ENCODE measurements around the gene CBX8. TPM values are rescaled to one million over a fixed set of nuclear protein-coding genes. Genes with fewer than 3 reads are reported as not detected.
A peak's percentile ranks its signal among the peaks of the same experiment; 100 is the strongest.

CBX8 gene
- total and polyA plus RNA-seq, 2 of the 13 experiments (the other 11 are each of a cell fraction or from before 2014, with no cell fraction given), result 0.34 to 12.6 TPM

DNA sequence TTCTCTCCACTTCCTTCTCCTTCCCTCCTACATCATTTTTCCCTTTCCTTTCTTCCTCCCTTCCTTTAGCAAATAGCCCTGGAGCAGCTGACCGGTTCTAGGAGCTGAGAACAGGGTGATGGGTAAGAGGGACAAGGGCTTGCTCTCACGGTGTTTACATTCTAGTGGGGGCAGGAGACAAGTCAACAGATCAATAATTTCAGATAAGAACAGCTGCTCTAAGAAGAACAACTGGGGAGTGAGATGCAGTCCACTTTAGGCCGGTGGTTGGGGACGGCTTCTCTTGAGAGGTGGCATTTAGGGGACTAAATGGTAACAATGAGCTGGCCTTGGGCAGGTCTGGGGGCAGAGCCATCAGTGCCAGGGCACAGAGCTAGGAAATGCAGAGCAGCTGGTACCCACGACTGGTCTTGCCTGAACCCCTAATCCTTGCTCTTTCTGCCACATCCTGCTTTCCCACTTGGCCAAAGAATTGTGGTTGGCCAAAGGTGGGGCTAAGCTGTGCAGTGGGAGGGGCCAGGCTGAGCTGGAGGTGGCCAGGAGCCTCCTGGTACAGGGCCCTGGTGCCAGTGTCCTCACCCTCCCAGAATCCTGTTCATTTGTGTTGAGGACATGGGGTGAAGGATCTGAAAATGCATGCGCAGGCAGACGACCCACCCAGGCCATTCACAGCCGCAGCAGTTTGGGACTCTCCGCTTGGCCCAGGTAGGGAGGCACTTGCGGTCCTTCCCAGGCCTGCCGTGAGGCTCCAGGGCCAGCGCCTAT lies 24.6 kb upstream of the CBX8 start (continued):
- TF ChIP-seq, protein P1, sequence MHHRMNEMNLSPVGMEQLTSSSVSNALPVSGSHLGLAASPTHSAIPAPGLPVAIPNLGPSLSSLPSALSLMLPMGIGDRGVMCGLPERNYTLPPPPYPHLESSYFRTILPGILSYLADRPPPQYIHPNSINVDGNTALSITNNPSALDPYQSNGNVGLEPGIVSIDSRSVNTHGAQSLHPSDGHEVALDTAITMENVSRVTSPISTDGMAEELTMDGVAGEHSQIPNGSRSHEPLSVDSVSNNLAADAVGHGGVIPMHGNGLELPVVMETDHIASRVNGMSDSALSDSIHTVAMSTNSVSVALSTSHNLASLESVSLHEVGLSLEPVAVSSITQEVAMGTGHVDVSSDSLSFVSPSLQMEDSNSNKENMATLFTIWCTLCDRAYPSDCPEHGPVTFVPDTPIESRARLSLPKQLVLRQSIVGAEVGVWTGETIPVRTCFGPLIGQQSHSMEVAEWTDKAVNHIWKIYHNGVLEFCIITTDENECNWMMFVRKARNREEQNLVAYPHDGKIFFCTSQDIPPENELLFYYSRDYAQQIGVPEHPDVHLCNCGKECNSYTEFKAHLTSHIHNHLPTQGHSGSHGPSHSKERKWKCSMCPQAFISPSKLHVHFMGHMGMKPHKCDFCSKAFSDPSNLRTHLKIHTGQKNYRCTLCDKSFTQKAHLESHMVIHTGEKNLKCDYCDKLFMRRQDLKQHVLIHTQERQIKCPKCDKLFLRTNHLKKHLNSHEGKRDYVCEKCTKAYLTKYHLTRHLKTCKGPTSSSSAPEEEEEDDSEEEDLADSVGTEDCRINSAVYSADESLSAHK (CRISPR knock-in tag; IDR thresholded peaks at IDR 0.05; ENCODE audit: borderline replicate concordance), result no peak
- TF ChIP-seq HES4 (CRISPR knock-in tag; IDR thresholded peaks at IDR 0.05; ENCODE audit: borderline replicate concordance) (peak; percentile 72; the same call in 1 of the 2 replicates), SYNCRIP (IDR thresholded peaks at IDR 0.05; ENCODE audit: insufficient read depth, low read depth, low read length) (no peak), ZNF501 (CRISPR knock-in tag; IDR thresholded peaks at IDR 0.05) (no peak), ZBTB7B (CRISPR knock-in tag; IDR thresholded peaks at IDR 0.05) (peak; percentile 96), KAT8 (CRISPR knock-in tag; IDR thresholded peaks at IDR 0.05) (peak; percentile 81), HNRNPH1 (optimal IDR thresholded peaks at IDR 0.05; ENCODE audit: low read depth, low read length) (no peak), ZSCAN12 (CRISPR knock-in tag; IDR thresholded peaks at IDR 0.05) (no peak), BRCA1 (CRISPR knock-in tag; IDR thresholded peaks at IDR 0.05) (no peak), ZNF282 (IDR thresholded peaks at IDR 0.05; ENCODE audit: partially characterized antibody) (no peak), ATF1 (CRISPR knock-in tag; IDR thresholded peaks at IDR 0.05) (no peak), MATR3 (CRISPR knock-in tag; IDR thresholded peaks at IDR 0.05) (no peak), ZNF264 (CRISPR knock-in tag; IDR thresholded peaks at IDR 0.05) (peak; percentile 88), ZNF367 (CRISPR knock-in tag; IDR thresholded peaks at IDR 0.05; ENCODE audit: borderline replicate concordance) (no peak), ADNP (CRISPR knock-in tag; IDR thresholded peaks at IDR 0.05) (no peak), SUZ12 (IDR thresholded peaks at IDR 0.05; ENCODE audit: low read depth, low read length) (no peak), FOXM1 (CRISPR knock-in tag; IDR thresholded peaks at IDR 0.05) (no peak), ZNF225 (CRISPR knock-in tag; IDR thresholded peaks at IDR 0.05) (0 out of 2 replicates have a peak, but pooled peaks have one; percentile 23)
- TF ChIP-seq, protein P2, sequence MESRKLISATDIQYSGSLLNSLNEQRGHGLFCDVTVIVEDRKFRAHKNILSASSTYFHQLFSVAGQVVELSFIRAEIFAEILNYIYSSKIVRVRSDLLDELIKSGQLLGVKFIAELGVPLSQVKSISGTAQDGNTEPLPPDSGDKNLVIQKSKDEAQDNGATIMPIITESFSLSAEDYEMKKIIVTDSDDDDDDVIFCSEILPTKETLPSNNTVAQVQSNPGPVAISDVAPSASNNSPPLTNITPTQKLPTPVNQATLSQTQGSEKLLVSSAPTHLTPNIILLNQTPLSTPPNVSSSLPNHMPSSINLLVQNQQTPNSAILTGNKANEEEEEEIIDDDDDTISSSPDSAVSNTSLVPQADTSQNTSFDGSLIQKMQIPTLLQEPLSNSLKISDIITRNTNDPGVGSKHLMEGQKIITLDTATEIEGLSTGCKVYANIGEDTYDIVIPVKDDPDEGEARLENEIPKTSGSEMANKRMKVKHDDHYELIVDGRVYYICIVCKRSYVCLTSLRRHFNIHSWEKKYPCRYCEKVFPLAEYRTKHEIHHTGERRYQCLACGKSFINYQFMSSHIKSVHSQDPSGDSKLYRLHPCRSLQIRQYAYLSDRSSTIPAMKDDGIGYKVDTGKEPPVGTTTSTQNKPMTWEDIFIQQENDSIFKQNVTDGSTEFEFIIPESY (CRISPR knock-in tag; IDR thresholded peaks at IDR 0.05), result peak; percentile 36; the same call in 1 of the 2 replicates
- TF ChIP-seq, protein P3, sequence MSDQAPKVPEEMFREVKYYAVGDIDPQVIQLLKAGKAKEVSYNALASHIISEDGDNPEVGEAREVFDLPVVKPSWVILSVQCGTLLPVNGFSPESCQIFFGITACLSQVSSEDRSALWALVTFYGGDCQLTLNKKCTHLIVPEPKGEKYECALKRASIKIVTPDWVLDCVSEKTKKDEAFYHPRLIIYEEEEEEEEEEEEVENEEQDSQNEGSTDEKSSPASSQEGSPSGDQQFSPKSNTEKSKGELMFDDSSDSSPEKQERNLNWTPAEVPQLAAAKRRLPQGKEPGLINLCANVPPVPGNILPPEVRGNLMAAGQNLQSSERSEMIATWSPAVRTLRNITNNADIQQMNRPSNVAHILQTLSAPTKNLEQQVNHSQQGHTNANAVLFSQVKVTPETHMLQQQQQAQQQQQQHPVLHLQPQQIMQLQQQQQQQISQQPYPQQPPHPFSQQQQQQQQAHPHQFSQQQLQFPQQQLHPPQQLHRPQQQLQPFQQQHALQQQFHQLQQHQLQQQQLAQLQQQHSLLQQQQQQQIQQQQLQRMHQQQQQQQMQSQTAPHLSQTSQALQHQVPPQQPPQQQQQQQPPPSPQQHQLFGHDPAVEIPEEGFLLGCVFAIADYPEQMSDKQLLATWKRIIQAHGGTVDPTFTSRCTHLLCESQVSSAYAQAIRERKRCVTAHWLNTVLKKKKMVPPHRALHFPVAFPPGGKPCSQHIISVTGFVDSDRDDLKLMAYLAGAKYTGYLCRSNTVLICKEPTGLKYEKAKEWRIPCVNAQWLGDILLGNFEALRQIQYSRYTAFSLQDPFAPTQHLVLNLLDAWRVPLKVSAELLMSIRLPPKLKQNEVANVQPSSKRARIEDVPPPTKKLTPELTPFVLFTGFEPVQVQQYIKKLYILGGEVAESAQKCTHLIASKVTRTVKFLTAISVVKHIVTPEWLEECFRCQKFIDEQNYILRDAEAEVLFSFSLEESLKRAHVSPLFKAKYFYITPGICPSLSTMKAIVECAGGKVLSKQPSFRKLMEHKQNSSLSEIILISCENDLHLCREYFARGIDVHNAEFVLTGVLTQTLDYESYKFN (CRISPR knock-in tag; conservative IDR thresholded peaks at IDR 0.05), result peak; percentile 99
- TF ChIP-seq, protein P4, sequence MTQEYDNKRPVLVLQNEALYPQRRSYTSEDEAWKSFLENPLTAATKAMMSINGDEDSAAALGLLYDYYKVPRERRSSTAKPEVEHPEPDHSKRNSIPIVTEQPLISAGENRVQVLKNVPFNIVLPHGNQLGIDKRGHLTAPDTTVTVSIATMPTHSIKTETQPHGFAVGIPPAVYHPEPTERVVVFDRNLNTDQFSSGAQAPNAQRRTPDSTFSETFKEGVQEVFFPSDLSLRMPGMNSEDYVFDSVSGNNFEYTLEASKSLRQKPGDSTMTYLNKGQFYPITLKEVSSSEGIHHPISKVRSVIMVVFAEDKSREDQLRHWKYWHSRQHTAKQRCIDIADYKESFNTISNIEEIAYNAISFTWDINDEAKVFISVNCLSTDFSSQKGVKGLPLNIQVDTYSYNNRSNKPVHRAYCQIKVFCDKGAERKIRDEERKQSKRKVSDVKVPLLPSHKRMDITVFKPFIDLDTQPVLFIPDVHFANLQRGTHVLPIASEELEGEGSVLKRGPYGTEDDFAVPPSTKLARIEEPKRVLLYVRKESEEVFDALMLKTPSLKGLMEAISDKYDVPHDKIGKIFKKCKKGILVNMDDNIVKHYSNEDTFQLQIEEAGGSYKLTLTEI (CRISPR knock-in tag; conservative IDR thresholded peaks at IDR 0.05), result no peak

All from HepG2 (cell line).